HepG2 (cell line): Measurements from ENCODE around the gene LZTS2. TPM values are rescaled to one million over a fixed set of nuclear protein-coding genes. Genes with fewer than 3 reads are reported as not detected.

Source experiments
- ATF7-NPFF ChIP-seq: sonication (generic); formaldehyde crosslinking; IDR thresholded peaks from 2 replicates; pipeline ENCODE4 v1.8.1; 2023; ENCODE audit warnings: mild to moderate bottlenecking, low read depth, missing genetic modification reagents, moderate library complexity
- BRD4 ChIP-seq: sonication (generic); formaldehyde crosslinking; IDR thresholded peaks from 2 replicates; pipeline ENCODE4 v1.4.0; 2020; ENCODE audit warnings: missing genetic modification reagents
- CBX2 ChIP-seq, 2 experiments: fragments of 200-600 bp in 1 of 2; sonication (generic); formaldehyde crosslinking in 1 of 2; IDR thresholded peaks; 2 replicates each; pipeline versions ENCODE4 v1.7.0 to v1.8.1; 2018 to 2022; ENCODE audit warnings: low read depth in 2 of 2, low read length in 1 of 2, mild to moderate bottlenecking in 1 of 2, missing genetic modification reagents in 1 of 2
- DDIT3 ChIP-seq: sonication (generic); formaldehyde crosslinking; IDR thresholded peaks from 2 replicates; pipeline ENCODE4 v1.4.0; 2020; ENCODE audit warnings: mild to moderate bottlenecking, missing genetic modification reagents
- FOXK1 ChIP-seq: sonication (generic); formaldehyde crosslinking; IDR thresholded peaks from 2 replicates; pipeline ENCODE4 v1.4.0; 2020; ENCODE audit warnings: low read depth, missing genetic modification reagents, borderline replicate concordance
- GPBP1L1 ChIP-seq: sonication (generic); formaldehyde crosslinking; IDR thresholded peaks from 2 replicates; pipeline ENCODE4 v1.5.0; 2020; ENCODE audit warnings: mild to moderate bottlenecking, missing genetic modification reagents
- MBD4 ChIP-seq: IDR thresholded peaks from 2 replicates; pipeline ENCODE4 v1.6.1; 2012; ENCODE audit warnings: low read length, inconsistent platforms, borderline replicate concordance
- ONECUT2 ChIP-seq: sonication (generic); formaldehyde crosslinking; IDR thresholded peaks from 2 replicates; pipeline ENCODE4 v1.4.0; 2020; ENCODE audit warnings: missing genetic modification reagents
- TMF1 ChIP-seq: sonication (generic); formaldehyde crosslinking; IDR thresholded peaks from 2 replicates; pipeline ENCODE4 v1.8.1; 2022; ENCODE audit warnings: low read depth, missing genetic modification reagents
- ZNF333 ChIP-seq: sonication (generic); formaldehyde crosslinking; IDR thresholded peaks from 2 replicates; pipeline ENCODE4 v1.4.0; 2020; ENCODE audit warnings: mild to moderate bottlenecking, missing genetic modification reagents, borderline replicate concordance
- ZNF354B ChIP-seq: sonication (generic); formaldehyde crosslinking; IDR thresholded peaks from 2 replicates; pipeline ENCODE4 v1.8.0; 2022; ENCODE audit warnings: mild to moderate bottlenecking, missing genetic modification reagents
- ZNF503 ChIP-seq: sonication (generic); formaldehyde crosslinking; IDR thresholded peaks from 2 replicates; pipeline ENCODE4 v1.4.0; 2020; ENCODE audit warnings: missing genetic modification reagents
- ZNF547 ChIP-seq: sonication (generic); formaldehyde crosslinking; IDR thresholded peaks from 2 replicates; pipeline ENCODE4 v1.5.1; 2020; ENCODE audit warnings: mild to moderate bottlenecking, missing genetic modification reagents
- ZNF616 ChIP-seq: sonication (generic); formaldehyde crosslinking; IDR thresholded peaks from 2 replicates; pipeline ENCODE4 v1.5.0; 2020; ENCODE audit warnings: low read depth, mild to moderate bottlenecking, missing genetic modification reagents
- ZNF704 ChIP-seq: sonication (generic); formaldehyde crosslinking; IDR thresholded peaks from 2 replicates; pipeline ENCODE4 v1.8.1; 2023; ENCODE audit warnings: mild to moderate bottlenecking, inconsistent platforms, moderate library complexity, missing genetic modification reagents, borderline replicate concordance
- ZSCAN30 ChIP-seq: sonication (generic); formaldehyde crosslinking; IDR thresholded peaks from 2 replicates; pipeline ENCODE4 v1.5.0; 2020; ENCODE audit warnings: mild to moderate bottlenecking, missing genetic modification reagents
- ZSCAN9 ChIP-seq: IDR thresholded peaks from 2 replicates; pipeline ENCODE4 v1.6.1; 2016; ENCODE audit warnings: borderline replicate concordance
- polyA plus RNA-seq, 8 experiments: library from polyadenylated mRNA; depleted of rRNA in 3 of 8; stranded (reverse) in 7 of 8; unstranded in 1 of 8; fragments of >200 nt; fragmentation: Illumina TruSeq in 4 of 8; extraction: Trizol in 4 of 8; gene quantifications; 2 replicates each; pipeline versions ENCODE4 v1.2.1 to v1.2.3, GENCODE V29; 2011 to 2016; ENCODE audit warnings: low read depth in 4 of 8, missing spikeins in 1 of 8, mixed read lengths in 1 of 8; ENCODE audit not compliant: insufficient read depth in 1 of 8
- total RNA-seq, 5 experiments: library from RNA; depleted of rRNA; stranded (reverse); fragments of >200 nt; fragmentation: Illumina TruSeq; extraction: Trizol; gene quantifications; 2 replicates each; pipeline ENCODE4 v1.2.3, GENCODE V29; 2016; ENCODE audit warnings: low read depth in 1 of 5
- TF ChIP-seq, protein P1 (sequence below): sonication (generic); formaldehyde crosslinking; IDR thresholded peaks from 2 replicates; pipeline ENCODE4 v1.5.1; 2020; ENCODE audit warnings: mild to moderate bottlenecking, missing genetic modification reagents, borderline replicate concordance

The LZTS2 gene
- total and polyA plus RNA-seq, 2 of the 13 experiments (the other 11 are each of a cell fraction or from before 2014, with no cell fraction given): 43.6 to 65.6 TPM

DNA sequence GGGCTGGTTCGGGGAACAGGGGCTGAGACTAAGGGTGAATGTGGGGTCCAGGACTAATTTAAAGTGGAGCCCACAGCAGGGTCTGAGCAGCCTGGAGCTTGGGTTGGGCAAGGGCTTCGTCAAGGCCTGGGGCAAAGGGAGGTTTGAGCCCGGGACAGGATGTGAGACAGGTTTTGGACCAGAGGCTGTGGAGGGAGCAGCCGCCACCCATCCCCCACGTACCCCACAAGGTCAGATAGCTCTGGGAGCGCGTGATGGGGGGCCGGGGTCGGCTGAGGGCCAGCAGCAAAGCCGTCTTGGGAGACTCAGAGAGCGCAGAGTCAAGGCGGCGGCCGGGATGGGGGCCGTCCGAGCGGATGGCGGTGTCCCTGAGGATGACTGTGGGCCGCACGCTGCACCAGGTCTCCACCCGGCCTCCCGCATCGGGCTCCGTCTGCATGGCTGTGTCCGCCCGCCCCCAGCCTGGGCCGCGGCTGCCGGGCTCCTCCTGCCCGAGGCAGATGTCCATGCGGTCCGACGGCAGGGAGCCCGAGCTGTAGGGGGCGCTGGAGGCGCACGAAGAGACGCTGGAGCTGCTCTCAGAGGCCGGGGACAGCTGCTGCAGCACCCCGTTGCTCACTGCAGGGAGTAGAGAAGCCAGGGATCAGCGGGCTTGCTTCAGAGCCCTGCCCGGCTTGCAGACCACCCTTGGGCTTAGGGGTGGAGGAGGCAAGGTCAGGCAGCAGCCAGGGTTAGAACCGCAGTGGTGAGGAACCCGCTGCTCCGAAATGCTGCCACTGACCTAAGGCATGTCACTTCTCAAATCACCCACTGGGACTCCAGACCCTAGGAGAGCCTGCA, 19.2 kb downstream of the LZTS2 start (continued):
- TF ChIP-seq TMF1 (CRISPR knock-in tag) (no peak), GPBP1L1 (CRISPR knock-in tag) (no peak), ZNF503 (CRISPR knock-in tag) (no peak), ATF7-NPFF (CRISPR knock-in tag) (peak; percentile 82; the same call in 1 of the 2 replicates), ZNF547 (CRISPR knock-in tag) (0 out of 2 replicates have a peak, but pooled peaks have one; percentile 21), ZSCAN30 (no peak), BRD4 (CRISPR knock-in tag) (no peak), ONECUT2 (CRISPR knock-in tag) (no peak), MBD4 (no peak), ZNF333 (CRISPR knock-in tag) (peak; percentile 87; the same call in 1 of the 2 replicates), ZNF704 (CRISPR knock-in tag) (no peak), FOXK1 (peak; percentile 59; the same call in 1 of the 2 replicates), DDIT3 (CRISPR knock-in tag) (no peak), CBX2 (IDR thresholded peaks at IDR 0.05; ENCODE audit: low read depth, low read length) (no peak), CBX2 (CRISPR knock-in tag; IDR thresholded peaks at IDR 0.05; ENCODE audit: low read depth) (peak; percentile 95; the same call in 1 of the 2 replicates), ZNF354B (peak; percentile 58; the same call in 1 of the 2 replicates), ZNF616 (CRISPR knock-in tag) (no peak), ZSCAN9 (CRISPR knock-in tag) (0 out of 2 replicates have a peak, but pooled peaks have one; percentile 62)
- TF ChIP-seq, protein P1, sequence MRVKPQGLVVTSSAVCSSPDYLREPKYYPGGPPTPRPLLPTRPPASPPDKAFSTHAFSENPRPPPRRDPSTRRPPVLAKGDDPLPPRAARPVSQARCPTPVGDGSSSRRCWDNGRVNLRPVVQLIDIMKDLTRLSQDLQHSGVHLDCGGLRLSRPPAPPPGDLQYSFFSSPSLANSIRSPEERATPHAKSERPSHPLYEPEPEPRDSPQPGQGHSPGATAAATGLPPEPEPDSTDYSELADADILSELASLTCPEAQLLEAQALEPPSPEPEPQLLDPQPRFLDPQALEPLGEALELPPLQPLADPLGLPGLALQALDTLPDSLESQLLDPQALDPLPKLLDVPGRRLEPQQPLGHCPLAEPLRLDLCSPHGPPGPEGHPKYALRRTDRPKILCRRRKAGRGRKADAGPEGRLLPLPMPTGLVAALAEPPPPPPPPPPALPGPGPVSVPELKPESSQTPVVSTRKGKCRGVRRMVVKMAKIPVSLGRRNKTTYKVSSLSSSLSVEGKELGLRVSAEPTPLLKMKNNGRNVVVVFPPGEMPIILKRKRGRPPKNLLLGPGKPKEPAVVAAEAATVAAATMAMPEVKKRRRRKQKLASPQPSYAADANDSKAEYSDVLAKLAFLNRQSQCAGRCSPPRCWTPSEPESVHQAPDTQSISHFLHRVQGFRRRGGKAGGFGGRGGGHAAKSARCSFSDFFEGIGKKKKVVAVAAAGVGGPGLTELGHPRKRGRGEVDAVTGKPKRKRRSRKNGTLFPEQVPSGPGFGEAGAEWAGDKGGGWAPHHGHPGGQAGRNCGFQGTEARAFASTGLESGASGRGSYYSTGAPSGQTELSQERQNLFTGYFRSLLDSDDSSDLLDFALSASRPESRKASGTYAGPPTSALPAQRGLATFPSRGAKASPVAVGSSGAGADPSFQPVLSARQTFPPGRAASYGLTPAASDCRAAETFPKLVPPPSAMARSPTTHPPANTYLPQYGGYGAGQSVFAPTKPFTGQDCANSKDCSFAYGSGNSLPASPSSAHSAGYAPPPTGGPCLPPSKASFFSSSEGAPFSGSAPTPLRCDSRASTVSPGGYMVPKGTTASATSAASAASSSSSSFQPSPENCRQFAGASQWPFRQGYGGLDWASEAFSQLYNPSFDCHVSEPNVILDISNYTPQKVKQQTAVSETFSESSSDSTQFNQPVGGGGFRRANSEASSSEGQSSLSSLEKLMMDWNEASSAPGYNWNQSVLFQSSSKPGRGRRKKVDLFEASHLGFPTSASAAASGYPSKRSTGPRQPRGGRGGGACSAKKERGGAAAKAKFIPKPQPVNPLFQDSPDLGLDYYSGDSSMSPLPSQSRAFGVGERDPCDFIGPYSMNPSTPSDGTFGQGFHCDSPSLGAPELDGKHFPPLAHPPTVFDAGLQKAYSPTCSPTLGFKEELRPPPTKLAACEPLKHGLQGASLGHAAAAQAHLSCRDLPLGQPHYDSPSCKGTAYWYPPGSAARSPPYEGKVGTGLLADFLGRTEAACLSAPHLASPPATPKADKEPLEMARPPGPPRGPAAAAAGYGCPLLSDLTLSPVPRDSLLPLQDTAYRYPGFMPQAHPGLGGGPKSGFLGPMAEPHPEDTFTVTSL (CRISPR knock-in tag): no peak
